Hematopoietic multipotent progenitor cell treated with erythropoietin and hydrocortisone succinate and interleukin-3 and kit ligand, for 8 days (in vitro differentiated cells): ENCODE results near the gene DDI1.
"Not testable (repeated sequence)": the region's sequence is repeated elsewhere in the genome, so short reads cannot be mapped to it uniquely, and the experiment has no call there.

Experiments used
- DNase-seq: peaks from one replicate; pipeline ENCODE4 v3.0.0-alpha.2; 2015

Gene DDI1

GRCh38 chr11:104043142-104043541, 6.7 kb downstream of the DDI1 start:
- no peak for DNase-seq

GRCh38 chr11:104043678-104044239, 7.3 kb downstream of the DDI1 start:
- no peak for DNase-seq

GRCh38 chr11:104046331-104046730, 9.9 kb downstream of the DDI1 start:
- DNase-seq, result no peak

- not testable (repeated sequence) for DNase-seq
Measured at GRCh38 chr11:104046858-104047257, 10.4 kb downstream of the DDI1 start.

GRCh38 chr11:104049116-104049515, 12.7 kb downstream of the DDI1 start:
- no peak for DNase-seq

GRCh38 chr11:104051778-104052177, 15.3 kb downstream of the DDI1 start:
- no peak for DNase-seq

- no peak for DNase-seq
Measured at GRCh38 chr11:104053743-104054478, 17.5 kb downstream of the DDI1 start.

GRCh38 chr11:104054911-104055529, 18.6 kb downstream of the DDI1 start:
- no peak for DNase-seq

- DNase-seq, result no peak
Measured at GRCh38 chr11:104055596-104055995, 19.2 kb downstream of the DDI1 start.

- no peak for DNase-seq
Measured at GRCh38 chr11:104057908-104058307, 21.5 kb downstream of the DDI1 start.

- DNase-seq, result no peak
Measured at GRCh38 chr11:104058680-104059079, 22.2 kb downstream of the DDI1 start.

- DNase-seq, result no peak
Measured at GRCh38 chr11:104060004-104060794, 23.8 kb downstream of the DDI1 start.

GRCh38 chr11:104060820-104061219, 24.4 kb downstream of the DDI1 start:
- no peak for DNase-seq

- DNase-seq, result no peak
Measured at GRCh38 chr11:104061853-104062521, 25.5 kb downstream of the DDI1 start.

- no peak for DNase-seq
Measured at GRCh38 chr11:104064034-104064630, 27.7 kb downstream of the DDI1 start.

GRCh38 chr11:104067534-104067933, 31.1 kb downstream of the DDI1 start:
- no peak for DNase-seq

- peak; percentile 76 for DNase-seq
Measured at GRCh38 chr11:104073950-104074705, 37.7 kb downstream of the DDI1 start.

- no peak for DNase-seq
Measured at GRCh38 chr11:104075091-104075490, 38.7 kb downstream of the DDI1 start.

- peak; percentile 5 for DNase-seq
Measured at GRCh38 chr11:104075706-104076105, 39.3 kb downstream of the DDI1 start.

GRCh38 chr11:104076455-104076854, 40.0 kb downstream of the DDI1 start:
- no peak for DNase-seq

- DNase-seq, result no peak
Measured at GRCh38 chr11:104078245-104078644, 41.8 kb downstream of the DDI1 start.

GRCh38 chr11:104078995-104079394, 42.6 kb downstream of the DDI1 start:
- DNase-seq, result no peak
